Astrocyte of the hippocampus (primary cell): Measurements from ENCODE around the gene INSIG2.
A peak's percentile ranks its signal among the peaks of the same experiment; 100 is the strongest.

Source experiments
- DNase-seq: peaks from one replicate; pipeline ENCODE4 v3.0.0; 2011; ENCODE audit warnings: low read depth, low spot score

INSIG2 gene

DNA sequence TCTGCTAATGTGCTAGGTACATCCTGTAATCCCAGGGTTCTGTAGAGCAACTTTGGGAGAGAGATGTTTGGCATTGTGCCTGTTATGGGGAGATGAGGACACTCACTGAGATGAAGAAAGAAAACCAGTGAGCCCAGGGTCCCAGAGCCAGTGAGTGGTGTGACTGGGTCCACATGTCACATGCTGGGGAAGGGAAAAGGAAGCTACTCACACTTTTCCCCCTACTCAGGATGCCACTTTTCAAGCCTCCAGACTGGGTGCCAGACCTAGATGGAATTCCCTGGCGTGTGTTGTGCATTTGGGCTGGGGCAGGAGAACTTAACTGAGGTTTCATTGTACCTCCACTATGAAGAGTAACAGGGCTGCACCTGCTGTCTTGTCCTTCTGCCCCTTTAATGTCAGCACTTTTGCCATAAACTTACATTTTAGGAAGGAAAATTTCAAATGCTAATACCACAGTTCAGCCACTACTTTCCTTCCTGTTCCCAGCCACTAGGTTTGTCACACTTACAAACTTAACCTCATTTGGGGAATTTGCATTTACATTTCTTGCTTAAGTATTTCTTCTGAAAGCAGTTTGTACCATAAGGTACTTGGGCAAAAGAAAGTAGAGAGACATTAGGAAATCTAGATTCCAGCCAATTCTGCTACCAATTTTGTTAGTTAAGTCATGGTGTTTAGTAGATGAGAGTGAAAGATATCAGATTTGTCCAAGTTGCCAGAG, 10.2 kb downstream of the INSIG2 start:
- no peak for DNase-seq

DNA sequence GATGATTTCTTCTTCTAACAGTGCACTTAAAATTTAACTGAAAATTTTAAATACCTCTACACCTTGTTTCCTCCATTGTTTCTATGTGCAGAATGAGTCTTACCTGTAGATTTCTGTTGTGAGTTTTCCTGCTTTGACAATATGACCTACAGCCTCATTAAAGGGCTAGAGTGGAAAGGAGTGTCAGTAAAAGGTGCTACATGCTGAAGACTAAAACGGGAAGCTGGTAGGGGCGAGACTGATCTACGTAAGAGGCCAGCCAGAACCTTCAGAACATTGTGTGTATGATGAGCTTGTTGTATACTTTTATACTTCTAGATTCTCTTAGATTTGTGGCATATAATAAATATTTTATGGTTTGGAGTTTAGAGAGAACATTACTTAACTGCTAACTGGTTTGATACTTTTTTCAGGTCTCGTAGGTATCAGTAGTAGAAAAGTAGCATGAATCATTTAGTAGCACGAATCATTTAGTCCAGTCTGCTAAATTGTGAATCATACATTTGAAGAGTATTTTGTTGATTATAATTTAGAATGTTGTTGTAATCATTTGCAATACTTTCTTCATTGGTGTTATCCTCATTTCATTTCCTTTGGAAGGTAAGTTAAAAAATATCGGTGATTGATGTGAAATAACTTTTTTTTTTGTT, 14.3 kb downstream of the INSIG2 start:
- DNase-seq: no peak

DNA sequence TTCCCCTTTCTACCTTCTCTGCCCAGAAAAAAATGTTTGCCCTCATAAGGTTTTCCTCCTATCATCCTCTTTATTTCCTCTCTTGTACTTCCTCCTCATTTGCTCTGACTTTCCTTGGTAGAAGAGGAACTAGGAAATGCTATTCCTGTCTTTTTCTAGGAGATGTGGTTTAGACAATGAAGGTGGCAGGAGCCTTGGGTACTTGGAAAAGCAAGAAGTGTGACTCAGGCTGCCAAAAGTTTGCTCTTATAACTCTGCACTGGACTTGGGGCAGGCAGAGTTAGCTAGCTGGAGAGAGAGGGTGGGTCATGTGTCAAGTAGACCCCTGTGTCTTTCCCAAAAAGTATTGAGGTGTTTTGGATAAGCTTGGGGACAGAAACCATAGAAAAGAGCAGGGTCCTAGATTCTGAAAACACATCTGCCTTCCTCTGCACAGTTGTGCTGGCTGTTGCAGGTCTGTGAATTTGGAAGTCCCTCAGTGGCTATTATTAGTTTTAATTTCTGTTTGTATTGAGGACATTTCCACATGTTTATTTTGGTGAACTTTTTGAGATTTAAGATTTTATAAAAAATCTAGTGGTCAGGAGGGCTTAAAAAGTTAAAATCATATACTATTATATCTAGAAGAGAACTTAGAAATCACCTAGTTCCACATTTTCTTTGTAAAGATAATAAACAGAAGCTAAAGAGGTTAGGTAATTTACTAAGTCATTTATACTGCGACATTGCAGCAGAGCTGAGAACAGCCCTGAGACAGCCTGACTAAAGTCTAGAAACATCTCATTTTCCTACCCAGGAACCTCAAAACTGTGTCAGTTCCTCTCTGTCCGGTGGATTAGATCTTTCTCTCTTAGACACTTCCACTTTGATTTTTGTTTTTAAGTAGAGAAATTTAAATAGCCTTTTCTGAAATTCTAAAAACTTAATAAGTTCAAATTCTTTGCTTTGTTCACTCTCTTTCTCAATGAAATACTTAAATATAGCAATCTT, 16.0 kb downstream of the INSIG2 start:
- DNase-seq: no peak

DNA sequence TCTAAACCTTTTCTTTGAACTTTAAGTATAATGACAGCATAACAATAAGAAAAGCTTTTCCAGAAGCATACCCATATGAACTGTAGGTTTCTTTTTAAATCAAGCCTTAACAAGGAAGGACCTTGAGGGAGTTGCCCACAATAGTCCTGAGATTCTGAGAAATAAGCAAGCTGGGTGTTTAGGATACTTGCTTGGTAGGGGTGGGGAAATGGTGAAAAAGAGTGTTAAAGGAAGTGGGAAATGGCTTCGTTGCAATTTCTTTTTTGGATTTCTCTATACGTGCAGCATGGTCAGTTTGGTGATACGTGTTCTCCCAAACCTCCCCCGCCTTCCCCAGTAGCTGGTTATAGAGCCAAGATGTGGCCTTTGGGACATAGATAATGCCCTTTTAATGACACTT, 17.2 kb downstream of the INSIG2 start:
- no peak for DNase-seq

DNA sequence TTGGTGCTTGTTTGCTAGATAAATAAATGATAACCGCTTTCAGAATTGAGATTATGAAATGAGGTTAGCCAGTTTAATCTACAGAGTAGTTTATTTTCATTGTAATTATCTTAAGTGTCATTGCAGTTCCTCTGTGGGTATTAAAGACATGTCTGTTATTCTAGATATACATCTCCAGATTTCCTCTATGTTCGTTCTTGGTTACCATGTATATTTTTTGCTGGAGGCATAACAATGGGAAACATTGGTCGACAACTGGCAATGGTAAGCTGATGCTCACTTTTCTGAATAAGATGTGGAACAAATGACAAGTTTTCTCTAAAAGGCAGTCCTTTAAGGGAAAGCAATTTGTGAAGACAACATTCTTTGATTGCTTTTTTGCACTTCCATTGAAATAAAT, 18.7 kb downstream of the INSIG2 start:
- no peak for DNase-seq

DNA sequence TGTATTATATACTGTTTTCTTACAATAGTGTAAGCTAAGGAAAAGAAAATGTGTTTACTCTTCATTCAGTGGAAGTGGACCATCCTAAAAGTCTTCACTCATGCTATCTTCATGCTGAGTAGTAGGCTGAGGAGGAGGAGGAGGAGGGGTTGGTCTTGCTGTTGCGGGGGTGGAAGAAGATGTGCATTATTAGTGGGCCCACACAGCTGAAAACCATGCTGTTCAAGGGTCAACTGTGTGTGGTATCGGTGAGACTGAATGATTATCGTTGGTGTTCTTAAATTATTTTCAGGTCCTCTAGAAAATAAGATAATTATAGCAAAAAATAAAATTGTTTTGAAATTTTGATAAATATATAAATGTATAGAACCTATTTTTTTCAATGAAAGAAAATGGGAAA, 22.0 kb downstream of the INSIG2 start:
- DNase-seq: no peak

DNA sequence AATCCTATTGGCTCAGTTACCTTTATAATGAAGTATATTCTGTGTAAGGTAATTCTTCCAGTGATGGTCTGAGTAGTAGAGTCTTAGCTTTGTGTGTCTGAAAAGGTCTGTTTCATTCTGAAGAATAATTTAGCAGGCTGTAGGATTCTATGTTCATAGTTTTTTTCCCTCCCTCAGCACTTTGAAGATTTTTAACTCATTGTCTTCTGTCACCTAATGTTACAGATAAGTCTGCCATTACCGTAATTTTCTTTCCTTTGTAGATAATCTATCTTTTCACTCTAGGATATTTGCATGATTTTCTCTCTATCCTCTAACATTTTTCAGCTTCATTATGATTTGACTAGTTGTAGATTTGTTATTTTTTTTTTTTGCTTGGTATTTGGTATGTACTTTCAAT, 22.7 kb downstream of the INSIG2 start:
- DNase-seq: no peak

DNA sequence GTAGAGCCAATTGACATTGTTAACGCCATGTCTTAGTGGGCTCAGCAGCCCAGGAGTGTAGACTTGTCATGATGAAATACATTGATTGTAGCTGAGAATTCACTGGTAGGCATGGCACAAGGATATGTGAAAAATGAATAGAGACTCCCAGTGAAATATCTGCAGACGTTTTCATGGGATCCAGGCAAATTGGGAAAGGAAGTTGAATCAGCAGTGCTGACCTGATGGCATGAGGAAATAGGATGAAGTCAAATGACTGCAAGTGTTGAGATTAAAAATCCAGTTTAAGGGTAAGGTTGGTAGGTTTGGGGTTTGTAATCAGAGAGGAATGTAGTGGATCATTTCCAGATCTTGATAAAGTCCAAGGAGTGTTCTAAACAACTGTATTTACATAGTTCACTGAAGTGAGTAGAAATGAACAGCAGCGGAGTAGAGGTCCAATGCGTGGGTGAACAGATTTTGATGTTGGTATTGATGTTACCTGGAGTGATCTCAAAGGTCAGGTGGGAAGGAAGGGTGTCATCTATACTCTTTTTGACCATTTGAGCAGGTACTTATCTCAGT, 24.6 kb downstream of the INSIG2 start:
- peak; percentile 80 for DNase-seq

DNA sequence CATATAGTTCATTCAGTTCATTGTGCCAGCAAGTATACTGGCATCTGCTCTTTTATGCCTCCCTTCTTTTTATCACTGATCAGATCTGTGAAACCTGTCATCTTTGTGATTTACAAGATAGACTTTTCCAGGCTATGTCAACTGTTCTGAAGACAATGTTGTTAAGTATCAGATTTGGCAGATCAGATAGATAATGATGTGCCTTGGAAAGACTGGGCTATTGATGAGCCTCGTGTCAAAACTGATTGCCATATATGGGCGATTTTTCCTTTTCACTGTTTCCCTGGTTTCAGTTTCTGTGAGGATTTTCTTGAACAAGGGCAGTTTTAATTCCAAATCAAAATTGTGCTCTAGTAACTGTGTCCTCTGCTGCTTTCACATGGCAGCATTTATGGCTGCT, 26.6 kb downstream of the INSIG2 start:
- DNase-seq: no peak

DNA sequence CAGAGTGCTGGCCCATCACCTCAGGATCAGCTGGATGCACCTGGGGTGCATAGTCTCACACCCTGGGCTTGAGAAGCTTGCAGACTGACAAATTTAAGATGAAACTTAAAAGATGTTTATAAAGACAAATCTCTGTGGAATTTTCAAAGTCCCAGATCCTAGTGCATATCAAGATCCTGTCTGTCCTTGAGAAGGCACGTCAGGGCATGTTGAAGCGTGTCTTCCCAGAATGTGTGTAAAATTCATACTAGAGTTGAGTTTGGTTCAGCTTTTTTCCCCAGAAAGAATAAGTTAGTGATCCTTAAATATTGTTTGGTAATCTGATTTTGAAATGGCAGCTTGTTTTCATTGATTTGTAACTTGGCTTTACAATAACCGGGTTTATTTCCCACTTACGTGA, 27.5 kb downstream of the INSIG2 start:
- no peak for DNase-seq

DNA sequence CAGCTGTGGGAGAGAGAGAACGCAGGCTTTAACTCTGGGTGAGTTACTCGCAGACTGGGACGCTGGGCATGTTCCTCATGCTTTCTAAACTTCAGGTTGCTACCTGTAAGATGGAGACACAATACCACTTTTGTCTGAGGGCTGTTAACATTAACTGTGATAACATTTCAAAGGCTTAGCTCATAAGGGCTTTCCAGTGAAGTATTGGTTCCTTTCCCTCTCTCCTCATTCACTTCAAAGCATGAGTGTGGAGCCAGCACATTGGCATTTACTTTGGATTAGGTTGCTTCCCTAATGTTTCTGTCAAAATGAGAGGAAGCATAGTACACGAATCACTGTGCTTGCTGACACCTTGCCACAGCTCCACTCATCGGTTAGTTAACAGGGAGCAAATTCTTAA, 30.2 kb downstream of the INSIG2 start:
- no peak for DNase-seq

DNA sequence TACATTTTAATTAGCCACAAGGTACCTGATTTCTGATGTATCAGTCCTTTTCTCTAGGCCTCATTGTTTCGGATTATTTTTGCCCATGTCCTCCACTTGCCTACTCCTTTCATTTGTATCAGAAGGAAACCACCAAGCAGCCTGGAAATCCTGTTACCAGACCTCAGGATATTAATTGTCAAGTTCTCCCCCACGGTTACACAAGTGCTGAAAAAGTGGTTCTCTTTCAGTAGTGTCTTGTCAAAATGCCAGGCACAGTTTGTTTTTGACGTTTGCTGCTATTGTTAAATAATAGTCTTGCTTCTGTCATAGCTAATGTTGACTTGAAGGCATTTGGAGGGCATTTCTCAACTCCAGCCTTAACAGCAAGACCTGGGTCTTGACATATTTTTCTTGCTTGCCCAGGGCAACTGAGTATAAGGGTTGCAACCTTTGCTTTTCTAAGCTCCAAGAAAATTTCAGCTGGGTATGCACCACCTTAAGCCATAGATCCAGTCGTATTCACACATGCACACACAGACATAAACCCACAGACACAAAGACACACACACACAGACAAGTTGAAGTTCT, 31.0 kb downstream of the INSIG2 start:
- no peak for DNase-seq

DNA sequence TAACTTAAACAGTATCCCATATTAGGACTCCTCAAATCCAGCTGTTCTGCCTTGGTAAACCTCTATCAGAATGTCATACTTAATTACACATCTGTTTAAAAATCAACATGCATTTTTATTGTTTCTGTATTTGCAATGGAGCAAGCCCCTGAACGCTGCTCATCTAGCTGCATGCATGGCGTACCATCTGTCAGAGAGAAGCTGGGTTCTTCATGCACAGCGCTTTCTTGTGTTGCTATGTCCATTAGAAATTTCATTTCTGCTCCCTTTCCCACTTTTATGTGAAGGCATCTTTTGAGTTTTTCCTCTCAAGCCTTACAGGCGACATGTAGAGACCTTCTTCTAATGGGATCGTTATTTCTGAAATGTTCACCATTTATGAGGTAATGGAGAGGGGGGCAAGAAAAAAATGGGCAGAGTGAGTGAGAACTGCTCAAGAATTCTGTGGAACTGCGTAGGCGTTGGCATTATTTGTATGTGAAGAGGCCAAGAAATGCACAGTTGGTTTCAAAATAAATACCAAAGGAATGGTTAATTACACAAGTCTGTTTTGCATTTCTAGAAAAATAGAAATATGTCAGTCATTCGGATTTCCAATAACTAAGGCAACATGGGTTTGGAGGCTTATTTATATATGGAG, 31.6 kb downstream of the INSIG2 start:
- peak; percentile 62 for DNase-seq

DNA sequence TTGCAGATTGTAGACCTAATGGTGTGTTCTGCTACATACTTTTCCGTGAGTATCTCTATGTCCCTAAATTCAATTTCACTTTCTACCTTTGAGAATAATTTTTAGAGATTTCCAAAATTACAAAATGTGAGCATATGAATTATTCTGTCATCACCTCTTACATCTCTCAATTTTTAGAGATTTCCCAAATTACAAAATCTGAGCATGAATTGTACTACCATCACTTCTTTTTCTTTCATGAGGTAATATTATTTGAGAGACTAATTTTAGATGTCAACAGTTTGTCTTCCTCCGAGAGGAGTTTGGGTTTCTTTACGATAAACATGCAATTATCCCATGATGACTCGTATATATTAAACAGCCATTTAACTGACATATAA, 32.1 kb downstream of the INSIG2 start:
- no peak for DNase-seq

DNA sequence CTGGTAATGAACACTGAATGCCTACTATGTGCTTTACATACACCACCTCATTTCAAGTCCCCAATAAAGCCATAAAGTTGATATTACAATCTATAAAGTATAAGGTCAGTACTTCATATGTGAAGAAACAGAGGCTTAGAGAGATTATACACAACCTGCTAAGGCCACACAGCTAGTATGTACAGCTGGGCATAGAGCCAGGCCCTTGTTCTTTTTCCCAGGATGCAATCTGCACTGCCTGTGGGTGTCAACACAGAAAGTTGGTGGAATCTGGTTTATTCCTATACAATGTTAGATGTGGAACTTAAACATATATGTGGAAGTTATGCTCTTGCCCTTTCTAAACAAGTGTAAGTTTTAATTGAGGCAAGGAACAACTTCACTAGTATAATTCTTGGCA, 32.8 kb downstream of the INSIG2 start:
- DNase-seq: no peak

DNA sequence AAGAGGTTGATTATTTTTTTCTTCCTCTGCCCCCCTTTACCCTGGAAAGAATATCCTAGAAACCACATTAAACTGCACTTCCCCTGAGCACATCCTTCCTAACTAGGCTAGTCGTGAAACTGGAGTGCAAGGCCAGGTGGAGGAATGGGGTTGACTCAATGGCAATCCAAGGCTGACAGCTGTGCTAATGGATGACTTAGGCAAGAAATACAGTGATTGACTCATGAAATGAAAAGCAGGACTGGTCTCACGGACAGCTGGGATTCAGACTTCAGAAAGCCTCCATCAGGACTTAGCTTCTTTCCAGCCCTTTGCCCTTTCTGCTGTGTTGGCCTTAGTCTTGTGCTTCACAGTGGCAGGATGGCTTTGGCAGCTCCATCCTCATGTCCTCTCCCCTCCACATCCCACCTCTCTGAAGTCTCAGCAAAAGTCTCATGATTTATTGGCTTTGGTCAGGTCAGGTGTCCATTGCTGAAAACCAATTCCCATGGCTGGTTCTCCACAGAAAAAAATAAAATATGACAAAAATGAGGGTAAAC, 33.8 kb downstream of the INSIG2 start:
- DNase-seq: no peak

DNA sequence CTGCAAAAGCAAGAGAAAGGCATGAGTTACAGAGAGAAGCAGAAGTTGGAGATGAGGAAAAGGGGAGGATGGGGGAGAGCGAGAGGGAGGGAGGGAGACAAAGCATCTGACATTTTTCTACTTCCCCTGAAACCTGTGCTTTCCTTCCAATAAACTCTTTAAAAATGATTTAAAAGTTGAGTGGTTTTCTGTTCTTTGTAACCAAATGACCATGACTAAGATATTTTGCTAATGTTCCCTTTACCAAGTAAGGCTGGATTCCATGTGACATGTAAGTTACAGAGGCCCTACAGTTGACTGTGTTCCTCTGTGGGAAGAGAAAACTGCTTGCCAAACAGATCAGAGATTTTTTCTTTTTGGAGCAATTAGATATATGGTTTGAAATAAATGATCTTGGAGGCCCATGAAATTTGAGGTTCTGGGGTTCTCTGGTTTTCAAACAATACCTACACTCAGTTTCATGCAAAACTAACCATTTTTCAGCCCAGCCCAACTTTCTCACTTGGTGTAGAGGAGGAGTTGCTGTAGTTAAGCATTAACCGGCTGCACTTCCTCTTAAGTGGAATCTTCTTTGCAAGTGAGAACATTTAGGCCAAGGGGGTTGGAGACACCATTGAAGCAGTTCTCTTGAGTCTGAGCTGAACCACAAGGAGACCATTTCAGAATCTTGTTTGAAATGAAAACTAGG, 34.5 kb downstream of the INSIG2 start:
- DNase-seq: no peak

DNA sequence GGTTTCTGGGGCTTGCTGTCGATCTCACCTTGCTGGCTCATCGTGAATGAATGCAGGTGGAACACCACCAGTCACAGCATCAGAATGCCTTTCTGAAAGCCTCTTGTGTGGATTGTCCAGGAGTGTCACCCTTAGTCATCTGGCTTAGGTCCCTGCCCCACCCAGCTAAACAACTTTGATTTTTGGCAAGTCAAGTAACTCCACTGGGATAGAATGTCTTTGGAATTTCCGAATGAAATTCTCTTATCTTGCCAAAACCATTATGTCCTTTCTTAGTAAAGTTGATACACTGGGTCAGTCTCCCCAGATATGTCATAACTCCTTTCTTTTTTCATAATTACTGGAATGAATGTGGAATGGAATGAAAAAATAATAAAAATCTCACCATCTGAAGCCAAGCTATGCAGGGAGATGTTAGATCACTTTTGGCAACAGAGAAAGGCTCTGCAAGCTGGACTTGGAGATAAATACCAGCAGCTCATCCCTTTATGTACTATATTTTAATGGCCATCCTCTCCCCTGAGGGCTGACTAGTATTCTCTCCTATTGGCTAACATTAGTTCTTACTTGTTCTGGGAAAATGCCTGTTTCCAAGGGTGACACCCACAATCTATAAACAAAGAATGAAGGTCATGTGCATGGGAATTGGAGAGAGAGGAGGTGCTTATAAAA, 35.4 kb downstream of the INSIG2 start:
- DNase-seq: peak; percentile 60

DNA sequence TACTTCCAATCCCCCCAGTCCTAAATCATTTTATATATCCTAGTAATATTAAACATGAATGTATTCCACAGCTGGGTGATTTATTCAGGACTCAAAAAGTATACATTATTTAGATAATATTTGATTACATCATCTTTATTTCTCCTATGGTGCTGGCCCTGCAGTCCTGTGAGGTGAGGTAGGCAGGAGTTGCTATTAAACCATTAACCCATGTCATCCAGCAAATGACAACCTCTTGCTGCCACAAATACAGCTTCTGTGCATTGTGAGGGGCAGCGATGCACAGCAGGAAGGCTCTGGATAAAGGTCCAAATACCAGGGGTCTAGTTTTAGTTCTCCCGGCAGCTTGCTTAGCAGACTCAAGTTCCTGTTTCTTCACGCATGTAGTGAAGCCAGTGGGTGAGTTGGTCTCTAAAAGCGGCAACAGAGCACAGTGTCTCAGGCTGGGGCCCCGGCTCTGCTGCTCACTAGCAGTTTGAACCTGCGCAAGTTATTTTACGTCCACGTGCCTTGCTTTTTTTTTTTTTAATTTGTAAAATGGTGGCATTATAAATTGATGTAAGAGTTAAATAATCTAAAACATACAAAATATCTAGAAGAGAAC, 36.1 kb downstream of the INSIG2 start:
- DNase-seq: no peak
